AG20443 (cell line): ENCODE measurements around the gene SCGB1C2.
"Not testable (repeated sequence)": the region's sequence is repeated elsewhere in the genome, so short reads cannot be mapped to it uniquely, and the experiment has no call there.

Experiments
- DNase-seq: peaks from one replicate; pipeline ENCODE4 v3.0.0; 2012; ENCODE audit warnings: low spot score, mixed read lengths

The SCGB1C2 gene

GRCh38 chr17:137166-137807, at the start of gene SCGB1C2:
TSS of gene SCGB1C2 (plus strand) at chr17:137569. CDS start at chr17:137591, 22 bp downstream.
- DNase-seq = not testable (repeated sequence)

- DNase-seq = not testable (repeated sequence)
Measured at GRCh38 chr17:113111-113510, 24.3 kb upstream of the SCGB1C2 start.

- not testable (repeated sequence) for DNase-seq
Measured at GRCh38 chr17:118339-118917, 18.9 kb upstream of the SCGB1C2 start.

GRCh38 chr17:133932-134331, 3.4 kb upstream of the SCGB1C2 start:
- DNase-seq = not testable (repeated sequence)

DNA sequence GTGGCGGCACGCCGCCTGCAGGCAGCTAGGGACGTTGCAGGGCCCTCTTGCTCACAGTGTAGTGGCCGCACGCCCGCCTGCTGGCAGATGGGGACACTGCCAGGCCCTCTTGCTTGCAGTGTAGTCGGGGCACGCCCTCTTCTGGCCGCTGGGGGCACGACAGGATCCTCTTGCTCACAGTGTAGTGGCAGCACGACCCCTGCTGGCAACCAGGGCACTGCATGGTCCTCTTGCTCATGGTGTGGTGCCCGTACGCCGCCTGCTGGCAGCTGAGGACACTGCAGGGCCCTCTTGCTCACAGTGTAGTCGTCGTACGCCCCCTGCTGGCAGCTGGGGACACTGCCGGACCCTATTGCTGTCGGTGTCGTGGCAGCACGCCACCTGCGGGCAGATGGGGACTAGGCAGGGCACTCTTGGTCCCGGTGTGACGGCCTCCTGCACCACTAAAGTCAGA, 3.0 kb upstream of the SCGB1C2 start:
- DNase-seq = not testable (repeated sequence)

DNA sequence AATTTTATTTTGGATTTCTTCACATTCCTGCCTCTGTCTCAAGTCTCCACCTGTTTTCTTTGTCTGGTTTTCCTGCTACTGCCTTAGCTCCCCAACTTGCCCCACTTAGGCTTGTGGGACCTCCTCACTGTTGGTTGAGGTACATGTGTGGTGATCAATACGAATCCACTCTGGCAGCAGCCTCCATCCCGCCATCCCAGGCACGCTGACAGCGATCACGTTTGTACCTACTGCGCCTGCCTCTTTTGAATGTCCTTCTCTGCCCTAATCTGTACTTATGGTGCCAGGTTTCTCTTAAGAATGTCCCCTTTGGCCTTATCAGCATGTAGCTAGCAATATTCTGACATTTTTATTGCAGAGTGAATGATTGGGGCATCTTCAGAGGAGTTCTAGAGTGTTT, 2.3 kb upstream of the SCGB1C2 start:
- not testable (repeated sequence) for DNase-seq

DNA sequence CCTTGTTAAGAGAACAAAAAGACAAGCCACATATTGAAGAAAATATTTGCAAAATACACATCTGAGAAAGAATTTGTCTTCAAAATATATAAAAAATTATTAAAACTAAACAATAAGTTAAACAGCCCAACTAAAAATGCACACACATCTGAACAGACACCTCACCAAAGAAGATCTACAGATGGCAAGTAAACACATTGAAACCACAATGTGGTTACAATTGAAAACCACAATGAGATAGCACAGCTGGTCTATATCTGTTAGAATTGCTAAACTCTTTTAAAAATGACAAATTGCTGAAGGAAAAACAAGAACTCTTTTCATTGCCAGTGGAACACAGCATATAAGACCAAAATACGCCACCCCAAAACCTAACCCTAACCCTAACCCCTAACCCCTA, 1.5 kb upstream of the SCGB1C2 start:
- DNase-seq = not testable (repeated sequence)

DNA sequence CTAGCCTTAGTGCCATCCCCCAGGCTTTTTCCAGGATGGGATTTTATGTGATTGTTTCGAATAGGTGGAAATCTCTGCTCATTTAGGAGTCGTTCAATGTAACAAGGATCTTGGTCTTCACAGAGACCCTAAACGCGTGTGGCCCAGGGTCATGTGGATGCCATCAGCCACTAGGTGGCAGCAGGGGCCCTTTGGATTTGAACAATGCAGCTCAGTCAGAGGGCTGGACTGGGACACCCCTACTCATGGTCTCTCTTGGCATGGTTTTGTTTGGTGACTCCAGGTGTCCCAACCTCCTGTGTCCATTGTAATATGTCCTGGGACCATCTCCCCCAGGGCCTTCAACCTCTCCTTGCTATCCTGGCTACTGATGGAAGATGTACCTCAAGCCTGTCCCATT, 838 bp upstream of the SCGB1C2 start:
- DNase-seq = not testable (repeated sequence)

DNA sequence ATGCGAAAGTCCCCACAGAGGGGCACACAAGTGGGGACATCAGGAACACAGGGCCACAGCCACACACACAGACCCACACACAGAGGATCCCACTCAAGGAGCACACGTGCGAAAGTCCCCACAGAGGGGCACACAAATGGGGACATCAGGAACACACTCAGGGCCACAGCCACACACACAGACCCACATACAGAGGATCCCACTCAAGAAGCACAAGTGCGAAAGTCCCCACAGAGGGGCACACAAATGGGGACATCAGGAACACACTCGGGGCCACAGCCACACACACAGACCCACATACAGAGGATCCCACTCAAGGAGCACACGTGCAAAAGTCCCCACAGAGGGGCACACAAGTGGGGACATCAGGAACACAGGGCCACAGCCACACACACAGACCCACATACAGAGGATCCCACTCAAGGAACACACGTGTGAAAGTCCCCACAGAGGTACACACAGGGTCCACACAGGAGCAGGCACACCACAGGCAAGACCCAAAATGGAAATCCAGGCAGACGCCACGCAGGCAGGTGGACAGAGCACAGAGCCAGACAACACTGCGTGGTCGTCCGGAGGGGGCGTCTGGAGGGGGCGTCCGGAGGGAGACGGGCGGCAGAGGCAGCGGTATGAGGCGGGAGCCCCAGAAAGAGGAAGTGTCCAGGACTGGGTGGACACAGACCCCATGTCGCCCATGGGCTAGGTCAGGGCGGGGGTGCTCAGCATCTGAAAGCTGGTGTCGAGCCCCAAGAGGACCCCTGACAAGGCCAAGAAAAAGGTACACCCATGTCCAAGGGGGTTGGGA, 2.2 kb downstream of the SCGB1C2 start:
- not testable (repeated sequence) for DNase-seq

GRCh38 chr17:142102-142661, 4.8 kb downstream of the SCGB1C2 start:
- no peak for DNase-seq

DNA sequence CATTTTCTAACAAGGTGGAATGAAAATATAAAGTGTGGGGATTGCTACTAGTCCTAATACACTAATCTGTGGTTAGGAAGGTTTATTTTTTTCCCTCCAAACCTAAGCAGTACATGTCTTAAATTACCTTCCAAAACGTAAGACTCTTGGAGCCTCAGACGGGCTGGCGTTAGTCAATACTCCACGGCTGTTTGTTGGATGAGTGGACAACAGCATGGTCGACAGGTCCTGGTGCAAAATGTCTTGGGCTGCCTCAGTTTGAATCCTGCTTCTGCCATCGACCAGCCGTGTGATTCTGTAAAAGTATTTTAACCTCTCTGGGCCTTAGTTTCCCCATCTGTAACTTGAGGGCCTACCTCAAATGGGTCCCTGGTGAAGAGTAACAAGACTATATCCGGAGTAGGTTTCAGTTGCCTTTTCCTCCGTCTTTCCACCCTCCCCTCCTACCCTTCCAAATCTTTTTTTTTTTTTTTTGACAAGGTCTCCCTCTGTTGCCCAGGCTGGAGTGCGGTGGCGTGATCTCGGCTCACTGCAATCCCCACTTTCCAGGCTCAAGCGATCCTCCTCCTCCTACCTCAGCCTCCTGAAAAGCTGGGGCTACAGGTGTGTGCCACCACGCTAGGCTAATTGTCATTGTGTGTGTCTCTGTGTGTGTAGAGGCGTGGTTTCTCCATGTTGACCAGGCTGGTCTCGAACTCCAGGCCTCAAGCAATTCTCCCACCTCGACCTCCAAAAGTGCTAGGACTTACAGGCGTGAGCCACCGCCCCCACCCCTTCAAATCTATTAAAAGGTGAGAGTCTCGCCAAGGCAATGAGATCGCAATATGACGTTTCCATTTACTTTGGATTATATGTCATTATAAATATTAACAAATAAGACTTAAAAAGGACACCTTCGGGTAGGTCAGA, 5.8 kb downstream of the SCGB1C2 start:
- DNase-seq = no peak

GRCh38 chr17:143785-144281, 6.5 kb downstream of the SCGB1C2 start:
- peak; percentile 97 for DNase-seq

- DNase-seq = no peak
Measured at GRCh38 chr17:144936-145670, 7.7 kb downstream of the SCGB1C2 start.

DNA sequence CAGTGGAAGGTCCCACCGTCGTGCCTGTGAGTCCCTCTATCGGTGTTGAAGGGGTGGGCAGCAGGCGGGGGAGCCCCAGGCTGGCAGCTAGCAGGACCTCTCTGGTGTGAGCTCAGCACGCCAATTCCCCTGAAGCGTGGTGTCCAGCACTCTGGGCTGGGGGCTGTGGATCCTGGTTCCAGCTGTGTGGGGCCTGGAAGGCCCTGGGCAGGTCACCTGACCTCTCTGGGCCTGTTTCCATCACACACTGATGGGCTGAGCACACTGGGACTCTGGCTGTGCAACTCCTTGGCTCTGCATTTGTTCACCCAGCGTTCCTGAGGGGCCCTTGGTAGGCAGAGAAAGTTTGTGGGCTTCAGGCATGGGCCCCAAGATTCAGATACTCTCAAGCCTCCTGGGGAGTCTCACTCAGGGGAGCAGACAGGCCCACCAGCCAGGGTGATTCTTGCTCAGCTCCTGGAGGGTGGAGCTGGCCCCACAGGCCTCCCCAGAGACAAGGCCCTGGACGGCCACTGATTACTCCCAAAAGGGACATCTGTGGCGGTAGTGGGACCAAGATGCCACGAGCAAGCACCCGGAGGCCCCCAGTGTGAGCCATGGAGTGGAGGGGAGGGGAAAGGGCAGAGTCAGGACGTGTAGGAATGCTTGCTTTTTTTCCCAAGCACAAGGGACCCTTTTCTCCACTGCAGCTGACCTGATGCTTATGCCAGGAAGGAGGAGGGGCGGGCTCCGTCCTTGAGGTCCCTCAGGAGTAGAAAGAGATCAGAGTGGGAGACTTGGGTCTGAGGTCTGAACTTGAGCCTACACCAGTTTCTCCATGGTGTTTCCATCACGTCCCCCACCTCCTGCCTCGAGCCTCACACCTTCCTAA, 8.5 kb downstream of the SCGB1C2 start:
- DNase-seq = no peak

DNA sequence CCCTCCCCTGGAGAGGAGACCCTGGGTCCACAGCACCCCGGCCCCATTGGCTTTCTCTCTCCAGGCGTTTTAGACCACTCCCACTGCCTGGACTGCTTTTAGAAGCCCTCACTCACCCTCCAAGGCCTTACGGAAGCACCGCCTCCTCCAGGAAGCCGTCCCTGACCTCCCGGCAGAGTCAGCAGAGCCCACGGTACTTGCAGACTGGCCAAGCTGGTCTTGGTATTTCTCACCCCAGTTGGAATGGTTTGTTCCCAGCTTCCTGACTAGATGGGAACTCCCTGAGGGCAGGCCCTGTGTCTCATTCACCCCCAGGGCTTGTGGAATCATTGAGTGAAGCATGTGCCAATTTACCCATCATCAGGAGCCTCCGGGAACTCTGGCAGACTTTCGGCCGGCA, 9.2 kb downstream of the SCGB1C2 start:
- DNase-seq = no peak

GRCh38 chr17:146983-147761, 9.8 kb downstream of the SCGB1C2 start:
- DNase-seq = no peak

DNA sequence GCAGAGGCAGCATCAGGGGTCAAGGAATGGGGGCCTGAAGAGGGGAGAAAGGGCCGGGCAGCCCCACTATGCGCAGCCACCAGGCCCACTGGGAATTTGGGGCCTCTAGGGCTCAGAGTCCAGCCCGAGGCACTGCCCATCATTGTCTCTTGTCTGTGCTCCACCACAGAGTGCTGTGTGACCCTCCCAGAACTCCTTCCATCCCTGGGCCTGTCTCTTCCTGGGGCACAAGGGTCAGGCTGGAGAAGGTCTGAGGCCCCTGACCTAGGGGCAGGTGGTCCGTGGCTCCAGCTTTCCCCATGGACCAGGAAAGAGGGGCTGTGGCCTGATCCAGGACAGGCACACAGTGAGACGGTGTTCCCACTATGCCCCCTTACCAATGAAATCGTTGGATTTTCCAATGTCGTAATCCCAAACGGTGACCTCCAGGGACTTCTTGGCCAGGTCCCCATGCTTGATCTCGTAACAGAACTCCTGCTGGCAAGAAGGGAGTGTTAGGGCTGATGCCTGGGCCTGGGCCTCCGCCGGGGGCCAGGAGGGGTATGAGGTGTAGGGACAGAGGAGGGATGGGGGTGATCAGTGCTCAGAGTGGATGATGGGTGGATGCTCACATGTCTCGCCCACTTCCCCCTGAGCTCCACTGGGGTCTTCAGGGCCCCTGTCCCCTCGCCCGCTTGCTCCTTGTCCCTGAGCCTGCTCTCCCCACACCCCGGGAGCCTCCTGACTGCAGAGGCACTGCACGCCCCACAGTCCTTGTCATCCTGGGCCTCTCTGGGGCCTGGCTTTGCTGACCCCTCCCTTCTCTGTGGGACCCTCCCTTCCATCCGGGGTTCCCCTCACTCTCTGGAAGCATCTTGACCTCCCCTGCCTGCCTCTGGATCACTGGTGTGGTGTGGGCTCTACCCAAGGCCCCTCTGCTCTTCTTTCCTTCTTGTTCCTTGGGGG, 10.7 kb downstream of the SCGB1C2 start:
- DNase-seq = no peak

- DNase-seq = no peak
Measured at GRCh38 chr17:148757-149156, 11.4 kb downstream of the SCGB1C2 start.
